Measurements from ENCODE around the gene B3GLCT.

GRCh38 chr13:31282741-31283455 is 83.1 kb downstream of the B3GLCT start:
- TF ChIP-seq CTCF (IDR thresholded peaks at IDR 0.05 in 2 of 3, conservative IDR thresholded peaks at IDR 0.05 in 1 of 3; ENCODE audit: control insufficient read depth in 2 of 3, extremely low read depth in 1 of 3, insufficient read depth in 1 of 3, low read depth in 3 of 3, low read length in 3 of 3): no peak
- TF ChIP-seq ZBTB11 (CRISPR knock-in tag; IDR thresholded peaks at IDR 0.05): no peak
